Activated CD4-positive, alpha-beta T cell treated with anti-CD3 and anti-CD28 coated beads, Interleukin-2, amount 50 U/mL, for 16 hours (primary cell): Measurements from ENCODE around the gene LRBA.
A peak's percentile ranks its signal among the peaks of the same experiment; 100 is the strongest.

Source experiments
- DNase-seq: peaks from one replicate; pipeline ENCODE4 v3.0.0-alpha.2; 2020

LRBA gene

GRCh38 chr4:150475763-150476162 lies 539.3 kb downstream of the LRBA start:
- DNase-seq = peak; percentile 2

- DNase-seq = no peak
These were observed 550.6 kb downstream of the LRBA start for GRCh38 chr4:150464523-150464922.

- DNase-seq = no peak
These were observed 552.3 kb downstream of the LRBA start for GRCh38 chr4:150462743-150463142.

DNA sequence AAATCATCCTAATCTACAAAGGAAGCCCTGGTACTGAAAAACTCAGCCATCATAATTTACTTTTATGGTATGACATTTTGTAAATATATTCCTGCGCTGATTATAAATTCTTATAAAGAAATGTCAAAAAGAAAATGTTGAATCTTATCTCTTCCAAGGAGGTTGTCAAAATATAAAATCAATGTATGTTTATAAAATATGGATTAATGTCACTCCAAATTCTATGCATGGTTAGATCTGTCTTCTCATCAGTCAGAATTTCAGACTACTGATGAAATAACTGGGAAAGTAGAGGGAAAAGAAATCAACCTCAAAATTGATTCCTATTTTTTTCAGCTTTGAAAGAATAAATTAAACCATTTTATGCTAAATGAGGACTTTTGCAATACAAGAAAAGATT lies 553.1 kb downstream of the LRBA start:
- DNase-seq = no peak

DNA sequence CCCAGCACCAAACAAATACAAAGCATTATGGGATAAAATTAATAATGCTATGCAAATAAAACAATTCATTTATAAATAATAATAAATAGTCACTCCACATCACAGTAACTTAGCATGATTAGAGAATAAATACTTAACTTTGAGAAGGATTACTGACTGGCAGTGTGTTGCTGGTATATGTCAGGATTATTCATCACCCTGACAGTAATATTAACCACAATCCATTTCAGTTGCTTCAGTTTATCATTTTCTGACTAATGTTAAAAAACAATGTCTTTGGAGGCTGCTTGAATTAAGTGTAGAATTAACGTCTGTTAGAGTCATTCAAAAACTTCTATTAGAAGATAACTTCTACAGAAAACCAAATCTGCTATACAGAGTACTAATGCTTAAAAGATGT lies 557.3 kb downstream of the LRBA start:
- no peak for DNase-seq

DNA sequence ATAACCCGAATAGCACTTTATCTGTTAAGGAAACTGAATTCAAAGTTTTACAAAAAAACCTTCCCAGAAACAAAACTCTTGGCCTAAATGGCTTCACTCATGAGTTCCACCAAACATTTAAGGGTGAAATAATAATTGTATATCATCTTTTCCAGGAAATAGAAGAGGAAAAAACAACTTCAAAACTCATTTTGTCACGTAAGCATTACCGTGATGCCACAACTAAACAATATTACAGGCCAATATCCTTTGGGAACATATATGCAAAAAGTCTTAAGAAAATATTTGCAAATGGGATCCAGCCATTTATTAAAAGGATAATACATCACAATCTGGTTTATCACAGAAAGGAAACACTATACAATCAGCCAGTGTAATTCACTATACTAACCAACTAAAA lies 563.2 kb downstream of the LRBA start:
- DNase-seq = no peak

GRCh38 chr4:150447356-150447755 lies 567.7 kb downstream of the LRBA start:
- DNase-seq = no peak

GRCh38 chr4:150439451-150439933 lies 575.6 kb downstream of the LRBA start:
- DNase-seq = no peak

GRCh38 chr4:150436598-150437370 lies 578.3 kb downstream of the LRBA start:
- DNase-seq = peak; percentile 76

DNA sequence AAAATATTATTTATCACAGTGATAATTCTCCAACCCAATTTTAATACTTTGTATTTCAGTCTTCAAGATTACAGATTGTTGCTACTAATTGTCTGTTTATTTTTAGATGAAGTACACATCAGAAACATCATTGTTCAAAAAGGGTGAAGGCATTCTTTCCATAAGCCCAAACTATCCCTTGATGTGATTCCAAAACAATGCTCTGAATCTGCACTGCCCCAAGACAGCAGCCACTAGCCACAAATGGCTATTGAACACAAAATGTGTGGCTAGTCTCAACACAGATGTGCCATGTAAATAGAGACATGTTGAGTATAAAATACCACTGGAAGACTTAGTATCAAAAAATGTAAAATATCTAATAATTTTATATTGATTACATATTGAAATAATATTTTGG lies 583.9 kb downstream of the LRBA start:
- no peak for DNase-seq

- DNase-seq = no peak
These were observed 589.9 kb downstream of the LRBA start for GRCh38 chr4:150425161-150425560.

DNA sequence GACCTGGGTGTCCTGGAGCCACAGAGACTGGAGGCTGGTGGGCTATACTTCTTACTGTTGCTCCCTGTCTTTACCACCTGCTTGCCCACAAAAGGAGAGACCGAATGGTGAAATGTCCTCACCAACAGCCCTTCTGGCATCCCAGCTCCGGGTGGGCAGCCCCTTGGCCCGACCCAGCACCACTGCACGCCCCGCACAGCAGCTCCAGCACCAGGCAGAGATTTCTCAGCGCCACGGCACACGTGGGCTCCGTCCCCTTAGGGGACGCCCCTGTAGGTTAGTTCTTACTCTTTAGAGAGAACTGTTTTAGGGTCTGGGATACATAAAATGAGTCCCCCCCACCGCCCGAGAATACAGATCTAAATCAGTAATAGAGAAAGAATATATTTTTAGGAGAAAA lies 591.6 kb downstream of the LRBA start:
- no peak for DNase-seq

GRCh38 chr4:150423074-150423473 lies 592.0 kb downstream of the LRBA start:
- no peak for DNase-seq

GRCh38 chr4:150421612-150422011 lies 593.5 kb downstream of the LRBA start:
- DNase-seq = no peak

- no peak for DNase-seq
These were observed 595.1 kb downstream of the LRBA start for GRCh38 chr4:150419939-150420338.

GRCh38 chr4:150418757-150419410 lies 596.2 kb downstream of the LRBA start:
- no peak for DNase-seq

GRCh38 chr4:150415213-150415612 lies 599.9 kb downstream of the LRBA start:
- DNase-seq = no peak

DNA sequence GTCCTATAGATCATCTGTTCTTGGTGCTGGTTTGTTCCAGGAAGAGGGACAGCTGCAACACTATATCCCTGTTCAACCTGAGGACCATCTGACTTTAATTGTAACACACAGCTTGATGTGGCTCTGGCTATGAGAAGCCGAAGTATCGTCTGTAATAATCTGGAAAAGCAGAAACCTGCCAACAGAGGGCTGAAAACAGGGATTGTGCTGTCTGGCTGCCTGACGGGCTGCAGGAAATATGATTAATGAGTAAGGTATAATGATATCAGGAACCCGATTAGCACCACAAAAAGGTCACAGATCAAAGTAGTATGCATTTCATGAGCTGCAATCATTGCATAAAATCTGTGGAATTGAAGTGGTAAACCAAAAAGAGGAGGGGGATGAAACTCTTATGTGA lies 603.6 kb downstream of the LRBA start:
- no peak for DNase-seq

GRCh38 chr4:150402871-150403272 lies 612.2 kb downstream of the LRBA start:
- no peak for DNase-seq

DNA sequence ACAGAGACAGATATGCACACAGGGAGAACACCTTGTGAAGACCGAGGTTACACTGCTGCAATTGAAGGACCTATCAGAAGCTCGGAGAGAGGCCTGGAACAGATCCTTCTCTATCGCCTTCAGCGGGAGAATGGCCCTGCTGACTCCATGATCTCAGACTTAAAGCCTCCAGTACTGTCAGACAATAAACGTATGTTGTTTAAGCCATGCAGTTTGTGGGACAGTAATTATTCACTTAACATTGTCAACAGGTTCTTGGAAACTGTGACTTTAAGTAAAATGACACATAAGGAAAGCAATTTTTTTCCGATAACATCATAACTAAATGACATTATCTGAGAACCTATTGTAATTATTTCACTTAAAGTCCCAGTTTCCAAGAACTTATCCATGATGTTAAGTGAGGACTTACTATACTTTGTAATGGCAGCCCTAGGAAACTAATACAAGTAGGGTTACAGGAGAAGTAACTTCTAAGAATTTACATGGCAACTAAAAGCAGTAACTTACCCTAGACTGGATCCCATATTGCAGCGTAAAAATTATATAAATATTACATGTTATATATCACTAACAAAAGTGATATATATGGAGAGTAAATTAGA lies 613.9 kb downstream of the LRBA start:
- DNase-seq = peak; percentile 24

DNA sequence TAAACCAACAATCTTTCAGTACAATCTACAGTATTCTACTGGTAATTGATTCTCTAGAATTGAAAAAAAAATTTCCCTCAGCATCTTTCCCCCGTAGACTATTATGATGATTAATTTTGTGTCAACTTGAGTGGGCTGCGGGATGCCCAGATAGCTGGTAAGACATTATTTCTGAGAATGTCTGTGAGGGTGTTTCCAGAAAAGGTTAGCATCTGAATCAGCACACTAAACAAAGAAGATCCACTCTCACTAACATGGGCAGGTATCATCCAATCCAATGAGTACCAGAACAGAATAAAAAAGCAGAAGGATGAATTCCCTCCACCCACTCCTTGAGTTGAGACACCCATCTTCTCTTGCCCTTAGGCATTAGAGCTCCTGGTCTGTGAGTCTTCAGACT lies 619.2 kb downstream of the LRBA start:
- peak; percentile 57 for DNase-seq

DNA sequence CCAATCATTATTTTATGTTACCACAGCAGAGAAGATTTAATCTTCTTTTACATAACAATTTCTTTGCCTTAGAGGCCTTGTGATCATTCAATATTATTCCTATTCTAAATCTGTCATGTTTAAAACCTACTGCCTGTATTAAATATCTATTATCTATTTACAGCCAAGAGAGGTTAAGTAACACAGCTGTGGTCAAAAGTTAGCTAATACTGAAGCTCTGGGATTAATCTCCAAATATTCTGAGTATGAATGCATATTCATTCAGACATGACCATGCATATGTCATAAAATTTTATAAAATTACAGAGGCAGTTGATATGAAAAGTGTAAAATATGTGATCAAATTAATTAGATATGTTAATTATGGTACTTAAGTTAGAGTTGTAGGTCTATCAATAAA lies 621.0 kb downstream of the LRBA start:
- no peak for DNase-seq

GRCh38 chr4:150391052-150391451 lies 624.0 kb downstream of the LRBA start:
- DNase-seq = no peak

- DNase-seq = no peak
These were observed 624.6 kb downstream of the LRBA start for GRCh38 chr4:150390531-150390910.
